Lower leg skin (tissue), 4 donors: ENCODE results near the gene RPLP2. TPM values are rescaled to one million over a fixed set of nuclear protein-coding genes. Genes with fewer than 3 reads are reported as not detected.

ENCODE experiments used
- DNase-seq, 2 donors: peaks; one replicate each; pipeline ENCODE4 v3.0.0-alpha.2; 2019; ENCODE audit warnings: low spot score in 2 of 2
- H3K4me3 ChIP-seq: fragments of 200-600 bp; sonication (generic); 2 replicates; pipeline ENCODE4 v1.5.1; 2017; ENCODE audit warnings: mild to moderate bottlenecking, low read depth; ENCODE audit not compliant: poor library complexity, severe bottlenecking
- CTCF ChIP-seq, 3 donors: fragments of 450-650 bp; IDR thresholded peaks; one replicate each; pipeline ENCODE4 v1.5.1; 2016; ENCODE audit warnings: antibody characterized with exemption in 3 of 3, mild to moderate bottlenecking in 3 of 3, moderate library complexity in 2 of 3
- POLR2A ChIP-seq, 2 donors: fragments of 450-650 bp; IDR thresholded peaks; one replicate each; pipeline ENCODE4 v1.6.1; 2016 to 2017; ENCODE audit warnings: antibody characterized with exemption in 2 of 2, mild to moderate bottlenecking in 1 of 2, moderate library complexity in 1 of 2
- WGBS, 2 donors: methylation state at CpG; one replicate each; pipeline ENCODE4 v1.1.5; 2018; 5-methylcytosine and 5-hydroxymethylcytosine counted together
- intact Hi-C: fragments of 100-400 bp; cut with DNase I; formaldehyde crosslinking; loops from one replicate; pipeline ENCODE4 v1.15.0; 2023; ENCODE audit warnings: low total_unique reads
- total RNA-seq, 4 donors: library from RNA; depleted of rRNA; stranded (reverse); fragments of >200 nt; gene quantifications; one replicate each; pipeline ENCODE4 v1.1.0, GENCODE V29; 2016

The RPLP2 gene
- total RNA-seq, 4 donors from 2014 or later = 479 to 1,471 (median 745) TPM

GRCh38 chr11:858762-859339, 49.1 kb downstream of the RPLP2 start:
- intact Hi-C loops = no loop called here
- no peak overlapping the region for H3K4me3 ChIP-seq
- WGBS, 2 donors = 87 to 89% methylated on average over 26 to 36 of the region's 37 CpGs
- no peak for TF ChIP-seq POLR2A (IDR thresholded peaks at IDR 0.05)
- no peak for DNase-seq

- intact Hi-C loops = no loop called here
- TF ChIP-seq POLR2A (IDR thresholded peaks at IDR 0.05) (no peak), CTCF (IDR thresholded peaks at IDR 0.05) (no peak)
- DNase-seq = no peak
- H3K4me3 ChIP-seq = no peak overlapping the region
- WGBS, 2 donors = 31 to 45% methylated on average over 17 to 20 of the region's 31 CpGs
Measured at GRCh38 chr11:859394-860131, 49.8 kb downstream of the RPLP2 start.

- intact Hi-C loops = no loop called here
Measured at GRCh38 chr11:860234-861104, 50.7 kb downstream of the RPLP2 start.

GRCh38 chr11:861105-861479, 51.3 kb downstream of the RPLP2 start:
- intact Hi-C loops = no loop called here
- WGBS, 2 donors = 89 to 93% methylated on average over 14 of the region's 14 CpGs

More at GRCh38 chr11:860234-861104, 50.7 kb downstream of the RPLP2 start:
- DNase-seq = no peak
- no peak overlapping the region for H3K4me3 ChIP-seq
- WGBS, 2 donors = 82 to 86% methylated on average over 14 to 15 of the region's 21 CpGs
- no peak for TF ChIP-seq POLR2A (IDR thresholded peaks at IDR 0.05)
- no peak for TF ChIP-seq CTCF (IDR thresholded peaks at IDR 0.05)

GRCh38 chr11:862081-862661, 52.4 kb downstream of the RPLP2 start:
- H3K4me3 ChIP-seq = no peak overlapping the region
- no peak for DNase-seq
- intact Hi-C loops = no loop called here
- WGBS, 2 donors = 40 to 64% methylated on average over 8 to 20 of the region's 20 CpGs
- TF ChIP-seq POLR2A (IDR thresholded peaks at IDR 0.05) (no peak), CTCF (IDR thresholded peaks at IDR 0.05) (no peak)

More at GRCh38 chr11:861105-861479, 51.3 kb downstream of the RPLP2 start:
- TF ChIP-seq POLR2A (IDR thresholded peaks at IDR 0.05) (no peak), CTCF (IDR thresholded peaks at IDR 0.05) (no peak)
- DNase-seq = no peak
- no peak overlapping the region for H3K4me3 ChIP-seq

Other genes starting within 250 kb of the RPLP2 start
- 10 to 100 TPM in 2 of 4 donors, 1 to 10 TPM in 2; 7.6 to 20.4 (median 11.2) TPM for gene LMNTD2, start 249.2 kb upstream of the RPLP2 start, total RNA-seq
- gene RASSF7, start 249.0 kb upstream of the RPLP2 start, total RNA-seq = 100 to 1,000 TPM in 3 of 4 donors, 10 to 100 TPM in 1; 99.7 to 174 (median 139) TPM
- 10 to 100 TPM; 30.0 to 55.2 (median 31.5) TPM for gene PHRF1, start 233.5 kb upstream of the RPLP2 start, total RNA-seq
- 10 to 100 TPM; 33.7 to 40.9 (median 36.6) TPM for gene IRF7, start 194.0 kb upstream of the RPLP2 start, total RNA-seq
- not detected for gene CDHR5, start 185.0 kb upstream of the RPLP2 start, total RNA-seq
- gene SCT, start 182.8 kb upstream of the RPLP2 start, total RNA-seq = not detected
- 1 to 10 TPM in 1 of 4 donors, under 1 TPM in 1, not detected in 2; 0.23 to 2.0 TPM for gene DRD4, start 172.7 kb upstream of the RPLP2 start, total RNA-seq
- 10 to 100 TPM; 31.1 to 57.0 (median 39.6) TPM for gene DEAF1, start 114.7 kb upstream of the RPLP2 start, total RNA-seq
- gene TMEM80, start 114.2 kb upstream of the RPLP2 start, total RNA-seq = 10 to 100 TPM; 28.9 to 70.9 (median 42.9) TPM
- 100 to 1,000 TPM; 143 to 242 (median 164) TPM for gene EPS8L2, start 103.7 kb upstream of the RPLP2 start, total RNA-seq
- gene TALDO1, start 62.5 kb upstream of the RPLP2 start, total RNA-seq = 100 to 1,000 TPM; 167 to 249 (median 183) TPM
- 10 to 100 TPM; 30.9 to 52.4 (median 39.8) TPM for gene GATD1, start 32.5 kb upstream of the RPLP2 start, total RNA-seq
- not detected for gene CEND1, start 19.9 kb upstream of the RPLP2 start, total RNA-seq
- gene SLC25A22, start 11.7 kb upstream of the RPLP2 start, total RNA-seq = 10 to 100 TPM; 10.9 to 19.2 (median 14.8) TPM
- gene PIDD1, start 4.7 kb upstream of the RPLP2 start, total RNA-seq = 10 to 100 TPM; 16.4 to 44.3 (median 24.5) TPM
- gene PNPLA2, start 8.9 kb downstream of the RPLP2 start, total RNA-seq = 10 to 100 TPM; 55.5 to 99.7 (median 72.4) TPM
- gene CRACR2B, start 18.0 kb downstream of the RPLP2 start, total RNA-seq = 10 to 100 TPM; 14.5 to 47.9 (median 32.3) TPM
- gene CD151, start 23.0 kb downstream of the RPLP2 start, total RNA-seq = 100 to 1,000 TPM; 124 to 186 (median 157) TPM
- 10 to 100 TPM; 39.1 to 61.2 (median 51.4) TPM for gene POLR2L, start 32.6 kb downstream of the RPLP2 start, total RNA-seq
- 10 to 100 TPM; 57.3 to 88.3 (median 70.7) TPM for gene TSPAN4, start 32.9 kb downstream of the RPLP2 start, total RNA-seq
- gene CHID1, start 100.8 kb downstream of the RPLP2 start, total RNA-seq = 10 to 100 TPM; 35.5 to 59.4 (median 50.7) TPM
- 10 to 100 TPM; 33.6 to 76.6 (median 46.4) TPM for gene AP2A2, start 115.9 kb downstream of the RPLP2 start, total RNA-seq
- gene MUC6, start 226.8 kb downstream of the RPLP2 start, total RNA-seq = not detected